ENCODE results near the gene ATP11A.
A peak's percentile ranks its signal among the peaks of the same experiment; 100 is the strongest.

ATP11A gene

DNA sequence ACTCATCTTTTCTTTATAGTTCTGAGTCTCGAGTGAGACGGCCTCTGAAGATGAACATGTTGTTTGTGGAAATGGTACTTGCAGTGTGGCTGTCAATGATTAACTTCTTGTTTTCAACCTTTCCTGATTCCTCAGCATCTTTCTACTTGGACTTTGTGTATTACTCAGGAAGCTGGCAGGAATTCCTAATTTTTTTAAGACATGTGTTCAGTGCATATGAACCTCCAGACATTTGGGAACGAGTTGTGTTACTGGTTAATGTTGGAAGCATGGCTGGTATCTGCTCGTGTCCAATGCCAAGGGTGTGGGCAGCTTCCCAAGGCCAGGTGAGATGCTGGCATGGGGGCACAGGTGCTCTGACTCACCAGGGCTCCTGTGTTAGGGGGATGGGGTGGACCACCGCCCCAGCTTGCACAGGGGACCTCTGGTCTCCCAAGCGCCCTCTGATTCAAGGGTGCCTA, 218.1 kb downstream of the ATP11A start:
- DNase-seq (ENCODE audit: low spot score): no peak

DNA sequence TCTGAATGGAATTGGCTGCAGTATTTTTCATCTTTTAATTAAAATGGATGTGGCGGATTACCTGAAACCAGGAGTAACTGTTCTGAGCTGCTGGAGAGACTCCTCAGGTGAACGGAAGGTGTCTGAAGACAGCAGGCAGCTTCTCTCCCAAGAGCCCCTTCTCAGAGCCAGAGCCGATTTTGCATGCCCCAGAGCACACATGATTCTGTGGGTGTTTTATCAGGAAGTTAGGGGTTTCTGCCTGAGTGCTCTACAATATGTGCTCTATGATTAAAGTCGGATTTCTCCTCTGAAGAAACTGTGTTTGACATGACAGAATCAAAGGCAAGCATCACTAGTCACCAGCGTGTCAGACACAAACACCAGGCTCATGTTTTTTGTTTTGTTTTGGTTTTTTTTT, 218.5 kb downstream of the ATP11A start:
- no peak for DNase-seq (ENCODE audit: low spot score)

DNA sequence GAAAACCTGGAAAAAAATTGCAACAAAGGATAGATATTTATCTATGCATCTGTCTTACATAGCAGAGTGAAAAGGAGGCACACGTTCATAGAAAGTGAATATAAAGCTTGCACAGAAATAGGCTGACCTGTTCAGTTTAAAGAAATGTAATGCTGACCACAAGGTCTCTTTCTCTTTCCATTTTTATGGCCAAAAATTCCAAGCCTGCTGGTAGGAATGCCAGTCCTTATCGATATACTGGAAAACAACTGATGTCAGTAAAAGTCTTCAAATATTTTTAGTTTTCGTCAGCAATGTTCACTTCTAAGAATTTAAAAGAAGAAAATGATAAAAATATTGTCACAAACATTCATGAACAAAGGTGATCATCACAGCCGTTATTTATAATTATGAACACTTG, 220.2 kb downstream of the ATP11A start:
- no peak for DNase-seq (ENCODE audit: low spot score)

DNA sequence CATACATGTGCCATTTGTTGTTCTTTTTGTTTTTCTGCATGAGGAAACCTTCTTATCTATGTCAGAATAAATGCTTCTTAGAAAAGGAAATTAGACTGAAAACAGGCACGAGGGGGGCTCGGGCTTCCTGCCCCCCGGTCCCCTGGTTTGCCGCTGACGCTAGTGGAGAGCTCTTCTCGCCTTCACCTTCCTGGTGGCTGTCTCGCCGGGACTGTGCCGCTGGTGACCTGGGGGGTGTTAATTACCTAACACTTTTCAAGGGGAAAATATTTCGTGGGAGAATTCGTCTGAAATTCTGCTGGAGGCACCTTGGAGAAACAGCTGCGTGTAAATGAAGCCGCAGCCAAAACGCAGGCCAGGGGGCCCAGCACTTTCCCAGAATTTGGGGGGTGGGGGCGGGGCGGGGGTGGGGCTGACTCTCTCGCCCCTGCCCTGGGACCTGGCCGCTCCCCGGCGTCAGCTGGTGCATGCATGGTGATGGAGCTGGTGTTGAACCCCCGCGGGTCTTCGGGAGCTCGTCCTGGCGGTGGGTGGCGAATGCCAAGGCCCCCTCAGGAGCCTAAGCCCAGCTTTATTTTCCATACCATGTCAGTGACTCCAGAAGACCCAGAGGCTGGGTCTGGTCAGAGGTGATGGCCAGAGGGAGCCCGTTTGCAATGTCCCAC, 220.9 kb downstream of the ATP11A start:
- DNase-seq (ENCODE audit: low spot score): no peak

DNA sequence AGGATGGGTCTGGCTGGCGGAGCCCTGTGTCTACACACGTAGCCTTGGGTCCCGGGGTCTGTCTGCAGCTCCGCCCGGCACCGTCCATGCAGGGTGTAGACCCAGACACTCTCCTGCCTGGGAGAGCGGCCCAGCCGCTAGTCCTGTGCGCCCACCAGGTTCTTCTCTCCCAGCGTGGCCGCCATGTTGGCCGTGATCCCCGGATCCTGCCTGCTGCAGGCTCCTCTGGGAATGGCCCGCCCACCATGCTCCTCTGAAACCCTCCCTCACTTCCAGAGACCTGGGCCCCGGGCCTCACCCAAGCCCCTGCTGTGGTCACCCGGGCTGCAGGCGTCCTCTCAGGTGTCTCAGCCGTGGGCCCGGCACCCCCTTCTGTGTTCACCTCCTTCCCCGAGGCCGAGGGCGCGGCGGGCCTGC, 221.5 kb downstream of the ATP11A start:
- DNase-seq (ENCODE audit: low spot score): no peak

DNA sequence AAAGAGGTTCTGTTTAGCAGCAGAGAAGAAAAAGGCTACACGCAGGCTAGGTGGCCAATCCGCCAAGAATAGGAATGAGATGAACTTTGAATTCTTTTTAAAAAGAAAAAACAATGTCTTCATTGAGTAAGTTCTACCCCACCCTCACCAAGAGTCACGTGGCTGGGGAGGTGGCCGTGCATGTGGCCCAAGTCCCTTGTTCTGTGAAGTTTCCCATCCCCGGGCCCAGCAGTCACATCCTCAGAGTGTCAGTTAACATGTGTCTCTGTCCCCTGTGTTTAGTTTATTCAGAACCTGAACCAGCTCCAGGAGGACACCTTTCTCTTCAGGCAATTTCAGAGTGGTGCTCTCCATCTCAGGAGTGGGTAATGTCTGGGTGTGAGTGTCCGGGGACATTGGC, 222.0 kb downstream of the ATP11A start:
- no peak for DNase-seq (ENCODE audit: low spot score)

DNA sequence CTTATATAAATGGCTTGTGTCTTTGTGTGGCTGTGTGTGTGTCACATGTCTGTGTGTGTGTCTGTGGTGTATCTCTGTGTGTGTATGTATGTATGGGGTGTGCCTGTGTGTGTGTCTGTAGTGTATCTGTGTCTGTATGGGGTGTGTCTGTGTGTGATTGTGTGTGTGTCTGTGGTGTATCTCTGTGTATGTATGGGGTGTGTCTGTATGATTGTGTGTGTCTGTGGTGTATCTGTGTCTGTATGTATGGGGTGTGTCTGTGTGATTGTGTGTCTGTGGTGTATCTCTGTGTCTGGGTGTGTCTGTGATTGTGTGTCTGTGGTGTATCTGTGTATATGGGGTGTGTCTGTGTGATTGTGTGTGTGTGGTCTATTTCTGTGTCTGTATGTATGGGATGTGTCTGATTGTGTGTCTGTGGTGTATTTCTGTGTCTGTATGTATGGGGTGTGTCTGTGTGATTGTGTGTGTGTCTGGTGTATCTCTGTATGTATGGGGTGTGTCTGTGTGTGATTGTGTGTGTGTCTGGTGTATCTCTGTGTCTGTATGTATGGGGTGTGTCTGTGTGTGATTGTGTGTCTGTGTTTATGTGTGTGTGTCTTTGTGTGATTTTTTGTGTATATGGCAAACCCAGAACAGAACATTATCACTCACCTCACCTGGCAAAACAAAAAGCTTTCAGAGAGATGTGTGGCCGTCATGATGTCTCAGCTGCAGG, 223.0 kb downstream of the ATP11A start:
- DNase-seq (ENCODE audit: low spot score): no peak

DNA sequence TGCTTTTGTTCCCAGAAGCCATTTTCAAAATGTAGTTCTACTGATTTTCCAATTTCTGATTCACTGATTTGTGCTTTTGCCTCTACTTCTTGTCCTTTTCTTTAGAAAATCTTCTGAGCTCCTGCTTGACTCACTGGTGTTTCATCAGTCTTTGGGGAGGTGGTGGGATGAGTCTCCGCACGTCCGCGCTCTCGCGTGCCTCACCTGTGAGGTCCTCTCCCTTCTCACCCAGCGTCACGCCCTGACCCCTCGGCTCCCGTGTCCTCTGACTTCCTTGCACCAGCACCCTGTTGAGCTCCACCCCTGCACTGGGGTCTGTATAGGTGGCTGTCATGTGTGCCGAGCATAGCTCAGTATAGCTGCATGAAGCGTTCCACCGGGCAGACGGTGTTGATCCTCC, 226.5 kb downstream of the ATP11A start:
- DNase-seq (ENCODE audit: low spot score): no peak

DNA sequence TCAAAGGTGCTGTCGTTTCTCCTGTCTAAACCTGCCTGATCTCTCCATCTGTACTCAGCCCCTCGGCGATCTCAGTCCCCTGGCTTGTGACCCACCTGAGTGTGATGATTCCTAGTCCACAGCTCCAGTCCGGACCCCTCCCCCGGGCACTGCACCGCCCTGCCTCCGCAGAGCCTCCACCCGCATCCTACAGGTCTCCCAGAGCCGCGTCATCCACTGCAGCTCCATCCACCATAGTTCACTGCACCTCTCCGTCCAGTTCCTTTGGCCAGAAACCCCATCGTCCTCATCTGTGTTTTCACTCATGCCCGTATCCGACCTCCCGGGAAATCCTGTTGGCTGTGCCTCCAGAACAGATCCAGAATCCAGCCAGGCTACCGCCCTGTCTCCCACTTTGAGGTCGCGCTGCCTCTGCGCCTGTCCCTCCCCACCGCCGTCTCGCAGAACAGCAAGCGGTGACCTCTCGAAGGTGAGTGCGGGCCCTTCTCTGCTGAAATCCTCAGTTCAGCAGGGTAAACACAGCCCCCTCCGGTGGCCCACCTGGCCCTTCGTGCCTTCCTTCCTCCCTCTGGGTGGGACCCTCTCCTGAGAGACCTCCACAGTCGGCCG, 227.3 kb downstream of the ATP11A start:
- no peak for DNase-seq (ENCODE audit: low spot score)

DNA sequence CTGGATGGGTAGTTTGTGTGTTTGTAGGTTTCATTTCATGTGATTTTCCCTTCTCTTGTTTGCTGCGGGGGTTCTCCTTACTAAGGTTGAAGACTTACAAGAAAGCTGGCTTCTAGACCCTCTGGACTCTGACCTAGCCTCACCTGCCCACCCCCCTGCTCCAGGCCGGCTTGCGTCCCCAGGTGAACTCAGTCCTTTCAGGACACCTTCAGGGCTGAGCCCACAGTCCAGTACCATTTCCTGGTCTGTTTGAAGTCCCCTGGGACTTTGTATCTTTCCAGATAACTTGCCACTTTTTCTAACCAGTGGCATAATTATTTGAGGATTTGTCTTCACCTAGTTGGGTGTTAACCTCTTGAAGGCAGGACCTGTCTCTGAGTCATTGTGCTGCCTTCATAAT, 227.9 kb downstream of the ATP11A start:
- no peak for DNase-seq (ENCODE audit: low spot score)

DNA sequence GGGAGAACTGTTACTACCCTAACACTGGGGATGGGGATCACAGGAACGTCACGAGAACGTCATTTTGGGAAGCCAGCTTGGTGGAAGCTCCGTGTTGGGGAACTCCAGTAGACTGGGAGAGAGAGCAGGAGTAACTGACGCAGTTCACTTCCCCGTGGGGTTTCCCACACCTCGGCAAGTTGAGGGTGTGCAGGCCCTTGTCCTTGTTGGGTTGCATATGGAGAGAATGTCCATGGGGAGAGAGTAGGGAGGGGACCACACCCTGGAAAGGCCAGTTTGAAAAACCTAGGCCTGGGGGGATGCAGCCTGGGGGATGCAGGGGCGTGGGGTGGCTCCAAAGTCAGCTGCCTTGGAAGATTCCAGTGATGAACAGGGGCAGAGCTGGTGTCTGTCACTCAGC, 228.4 kb downstream of the ATP11A start:
- no peak for DNase-seq (ENCODE audit: low spot score)

DNA sequence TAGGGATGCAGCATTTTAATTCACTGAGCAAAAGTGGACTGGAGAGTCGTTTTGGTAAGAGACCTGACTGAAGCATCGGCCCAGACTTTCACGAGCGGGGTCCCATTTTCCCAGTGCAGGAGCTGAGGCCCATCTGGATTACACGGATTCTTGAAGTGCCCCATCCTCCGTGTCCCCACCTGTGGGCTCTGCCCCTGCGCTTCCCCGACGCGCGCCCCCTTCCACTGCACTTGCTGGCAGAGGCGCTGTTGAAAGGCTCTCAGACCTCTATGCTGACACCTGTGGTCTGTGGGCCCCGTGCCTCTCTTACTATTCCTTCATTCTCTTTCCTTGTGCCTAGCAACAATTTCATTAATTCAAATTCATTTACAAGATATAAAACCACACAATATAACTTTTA, 228.9 kb downstream of the ATP11A start:
- no peak for DNase-seq (ENCODE audit: low spot score)

DNA sequence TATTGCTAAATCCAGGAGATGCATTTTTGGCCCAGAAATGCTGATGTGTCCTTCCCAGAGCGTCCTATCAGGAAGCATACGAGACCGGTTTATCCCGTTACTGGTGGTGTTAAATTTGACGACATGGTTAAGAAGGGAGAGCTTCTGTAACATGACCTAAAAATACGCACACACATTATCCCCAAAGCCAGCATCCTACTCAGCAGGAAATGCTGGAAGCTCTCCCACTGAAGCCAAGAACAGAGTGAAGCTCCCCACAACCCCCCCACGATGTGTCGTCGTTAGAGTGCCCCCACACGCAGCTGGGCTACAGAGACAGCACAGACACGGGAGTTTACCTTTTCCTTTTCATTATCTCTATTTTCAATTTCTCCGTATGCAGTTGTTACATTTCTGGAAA, 234.1 kb downstream of the ATP11A start:
- no peak for DNase-seq (ENCODE audit: low spot score)

DNA sequence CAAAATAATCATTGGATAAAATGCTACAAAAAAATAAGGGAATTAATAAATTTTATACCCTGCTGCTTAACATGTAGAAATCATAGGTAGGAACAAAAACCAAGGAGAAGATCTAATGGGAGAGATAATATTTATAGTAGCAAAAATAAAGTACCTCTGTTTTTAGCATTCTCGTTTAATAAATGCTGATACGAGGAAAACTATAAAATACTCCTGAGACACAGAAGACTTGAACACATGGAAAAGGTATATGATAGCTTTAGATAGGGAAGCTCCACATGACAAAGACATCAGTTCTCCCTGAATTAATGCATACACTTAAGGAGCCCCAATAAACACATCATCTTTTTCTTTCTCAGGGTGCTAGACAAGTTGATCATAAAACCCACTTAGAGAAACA, 234.5 kb downstream of the ATP11A start:
- DNase-seq (ENCODE audit: low spot score): no peak

DNA sequence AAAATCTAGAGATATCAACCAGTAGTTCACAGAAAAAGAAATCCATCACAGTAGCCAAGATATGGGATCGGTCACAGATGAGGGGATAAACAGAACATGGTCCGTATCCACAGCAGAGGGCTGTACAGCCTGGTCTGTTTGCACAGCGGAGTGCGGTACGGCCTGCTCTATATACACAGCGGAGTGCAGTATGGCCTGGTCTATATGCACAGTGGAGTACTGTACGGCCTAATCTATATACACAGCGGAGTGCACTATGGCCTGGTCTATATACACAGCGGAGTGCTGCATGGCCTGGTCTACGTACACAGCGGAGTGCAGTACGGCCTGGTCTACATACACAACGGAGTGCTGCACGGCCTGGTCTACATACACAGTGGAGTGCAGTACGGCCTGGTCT, 236.2 kb downstream of the ATP11A start:
- no peak for DNase-seq (ENCODE audit: low spot score)

DNA sequence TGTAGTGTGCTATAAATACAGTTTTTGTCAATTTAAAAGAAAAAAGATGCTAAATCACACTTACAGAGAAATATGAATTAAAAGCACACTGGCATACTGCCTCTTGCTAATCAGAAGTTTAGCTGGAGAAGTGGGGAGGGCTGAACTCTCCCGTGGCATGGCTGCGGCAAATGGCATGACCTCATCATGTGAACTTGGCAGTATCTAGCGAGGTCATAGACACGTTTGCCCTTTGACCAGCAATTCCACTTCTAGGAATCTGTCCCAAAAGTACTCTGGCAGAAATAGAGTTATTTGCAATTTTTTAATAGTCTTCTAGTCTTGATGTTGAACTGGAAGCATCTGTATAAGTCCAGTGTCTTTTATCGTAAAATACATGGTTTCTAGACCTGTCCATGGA, 237.2 kb downstream of the ATP11A start:
- no peak for DNase-seq (ENCODE audit: low spot score)

DNA sequence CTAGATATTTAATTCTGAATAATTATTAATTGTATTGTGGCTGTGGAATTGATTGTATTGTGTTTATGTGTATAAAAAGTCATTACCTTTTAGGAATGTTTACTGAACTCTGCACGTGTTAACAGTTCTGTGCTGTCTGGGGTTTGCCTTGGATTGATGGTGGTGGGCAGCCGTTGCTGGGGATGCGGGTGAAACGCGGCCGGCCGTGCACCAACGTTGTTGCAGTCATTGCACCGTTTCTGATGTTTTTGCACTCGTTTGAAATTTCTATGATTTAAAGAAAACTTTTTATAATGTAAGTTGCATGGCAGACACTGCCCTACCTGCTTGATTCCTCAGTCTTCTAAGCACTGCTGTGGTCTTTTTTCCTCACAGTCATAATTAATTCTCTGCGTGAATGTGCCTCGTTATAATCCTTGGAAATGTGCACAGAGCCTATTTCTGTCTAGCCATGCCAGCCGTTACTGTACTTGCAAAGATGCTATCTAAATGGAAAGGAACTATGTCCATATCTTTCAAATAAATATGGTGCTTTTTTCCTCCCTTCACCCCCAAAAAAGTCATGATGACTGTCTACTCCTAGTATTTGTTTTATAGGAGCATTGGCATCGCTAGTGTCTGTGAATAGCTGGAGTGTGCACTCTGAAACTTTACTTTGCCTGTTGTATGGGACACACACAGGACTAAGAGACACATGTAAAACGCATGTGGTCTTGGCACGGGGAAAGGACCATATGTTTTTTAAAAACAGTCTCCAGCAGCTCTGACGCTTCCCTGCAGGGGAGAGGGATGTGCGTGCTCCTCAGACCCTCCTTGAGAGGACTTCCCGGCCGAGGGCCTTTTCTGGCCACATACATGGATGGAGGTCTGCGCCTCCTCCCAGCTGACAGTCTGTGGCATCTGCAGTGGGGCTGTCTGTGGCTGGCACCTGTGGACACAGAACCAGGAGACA, 238.5 kb downstream of the ATP11A start:
- DNase-seq (ENCODE audit: low spot score): no peak

DNA sequence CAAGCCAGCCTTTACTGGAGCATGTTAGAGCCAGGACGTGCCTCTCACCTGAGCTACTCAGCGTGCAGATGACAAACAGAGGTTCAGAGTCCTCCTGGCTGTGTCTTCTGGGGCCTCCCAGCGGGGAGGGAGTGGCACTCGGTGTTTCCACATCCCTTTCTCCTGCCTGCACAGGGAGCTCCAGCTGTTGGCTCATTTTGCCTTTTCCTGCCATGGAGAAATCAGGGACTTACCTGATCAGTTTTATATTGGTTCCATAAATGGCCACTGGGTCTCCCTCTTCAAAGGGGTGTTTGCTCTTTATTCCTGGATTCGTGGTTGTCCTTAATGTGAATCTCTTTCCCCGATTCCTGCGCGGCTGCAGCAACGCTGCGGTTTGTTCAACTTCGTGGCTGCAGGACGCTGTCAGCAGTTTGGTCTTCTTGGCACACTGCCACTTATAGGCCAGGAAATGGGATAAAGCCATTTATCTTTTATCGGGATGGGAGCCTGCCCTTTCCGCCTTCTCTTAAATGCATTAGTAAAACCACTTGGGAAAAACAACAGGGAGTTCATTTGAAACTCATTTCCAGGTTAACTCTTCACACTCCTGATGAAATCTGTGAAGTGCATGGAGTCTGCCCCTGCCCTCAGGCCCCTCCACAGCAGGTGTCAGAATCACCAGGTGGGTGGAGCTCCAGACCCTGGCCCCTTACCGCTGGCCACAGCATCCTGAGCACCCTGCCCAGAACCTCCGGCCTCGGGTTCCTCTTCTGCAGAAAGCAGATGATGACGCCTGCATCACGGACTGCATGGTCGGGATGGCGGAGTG, 239.3 kb downstream of the ATP11A start:
- DNase-seq (ENCODE audit: low spot score): peak; percentile 43

DNA sequence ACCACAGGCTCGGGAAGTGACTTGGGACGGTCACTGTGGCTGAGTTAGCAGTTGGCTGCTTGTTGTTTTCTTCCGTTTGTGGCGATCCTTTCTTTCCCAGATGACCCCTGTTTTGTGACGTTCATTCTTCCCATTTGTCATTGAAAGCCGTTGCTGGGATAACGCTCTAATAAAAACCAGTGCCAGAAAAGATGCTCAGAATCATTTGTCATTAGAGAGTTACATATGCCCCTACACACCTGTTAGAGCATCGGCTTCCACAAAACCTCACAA, 239.9 kb downstream of the ATP11A start:
- no peak for DNase-seq (ENCODE audit: low spot score)

DNA sequence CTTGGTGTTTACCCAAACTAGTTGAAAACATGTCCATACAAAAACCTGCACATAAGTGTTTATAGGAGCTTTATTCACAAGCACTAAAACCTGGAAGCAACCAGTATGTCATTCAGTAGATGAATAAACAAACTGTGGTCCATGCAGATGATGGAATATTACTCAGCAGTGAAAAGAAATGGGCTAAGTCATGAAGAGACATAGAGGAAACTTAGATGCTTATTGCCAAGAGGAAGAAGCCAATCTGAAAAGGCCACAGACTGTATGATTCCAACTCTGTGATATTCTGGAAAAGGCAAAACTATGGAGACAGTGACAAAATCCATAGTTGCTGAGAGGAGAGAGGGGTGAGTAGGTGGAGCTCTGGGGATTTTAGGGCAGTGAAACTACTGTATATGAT, 240.4 kb downstream of the ATP11A start:
- DNase-seq (ENCODE audit: low spot score): no peak

DNA sequence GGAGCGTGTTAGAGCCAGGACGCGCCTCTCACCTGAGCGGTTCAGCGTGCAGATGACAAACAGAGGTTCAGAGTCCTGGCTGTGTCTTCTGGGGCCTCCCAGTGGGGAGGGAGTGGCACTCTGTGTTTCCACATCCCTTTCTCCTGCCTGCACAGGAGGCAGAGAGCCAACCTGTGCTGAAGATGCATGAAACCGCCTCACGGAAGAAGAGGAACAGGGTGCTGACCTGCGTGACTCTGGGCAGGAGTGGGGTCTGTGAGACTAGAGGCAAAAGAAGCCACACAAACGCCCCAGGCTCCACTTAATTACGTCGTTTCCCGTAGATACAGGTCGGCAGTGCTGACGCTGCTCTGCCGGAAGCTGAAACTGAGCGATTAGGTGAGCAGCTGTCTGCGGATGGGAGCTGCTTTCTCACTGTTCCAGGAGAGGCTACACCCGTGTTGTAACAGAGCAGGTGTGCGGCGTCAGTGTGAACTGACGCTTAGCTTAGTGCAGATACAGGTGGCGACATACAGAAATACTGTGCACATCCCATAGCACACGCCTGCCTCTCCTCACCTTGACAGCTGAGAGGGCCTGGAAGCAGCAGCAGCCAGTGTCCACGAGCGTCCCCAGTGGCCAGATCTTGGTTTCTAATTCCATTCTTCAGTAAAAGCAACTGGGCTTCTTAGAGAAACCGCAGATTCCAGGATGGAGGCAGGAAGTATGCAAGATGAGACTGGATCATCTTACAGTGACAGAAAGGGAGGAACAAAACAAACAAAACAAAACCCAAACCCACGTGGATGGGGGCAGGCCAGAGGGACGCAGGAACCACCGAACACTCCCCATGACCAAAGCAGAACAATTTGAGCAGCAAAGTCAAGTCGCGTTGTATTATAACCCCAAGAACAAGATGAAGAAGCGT, 241.4 kb downstream of the ATP11A start:
- peak; percentile 91 for DNase-seq (ENCODE audit: low spot score)

All from COLO829 (cell line).